WTC11 (cell line): ENCODE results near the gene PRKCE.

Experiments used
- CTCF ChIP-seq: fragments of 200-600 bp; IDR thresholded peaks from 2 replicates; pipeline ENCODE4 v1.8.0; 2022; ENCODE audit warnings: antibody characterized with exemption
- ZBTB43 ChIP-seq: sonication (generic); formaldehyde crosslinking; IDR thresholded peaks from 2 replicates; pipeline ENCODE4 v1.8.1; 2023; ENCODE audit warnings: mild to moderate bottlenecking, missing genetic modification reagents

GRCh38 chr2:45882707-45883602 lies 231.5 kb downstream of the PRKCE start:
- TF ChIP-seq CTCF (no peak), ZBTB43 (CRISPR knock-in tag) (no peak)
